PC-3 (cell line): ENCODE measurements around the gene FSIP1.

Experiments used
- CTCF ChIP-seq: fragments of 300-600 bp; sonication (generic); conservative IDR thresholded peaks from 2 replicates; pipeline ENCODE4 v1.5.1; 2017; ENCODE audit warnings: antibody characterized with exemption, low read depth, mild to moderate bottlenecking, low read length
- EZH2 ChIP-seq: fragments of 300-600 bp; sonication (generic); IDR thresholded peaks from one replicate; pipeline ENCODE4 v1.6.1; 2017; ENCODE audit warnings: antibody characterized with exemption, mild to moderate bottlenecking, low read length; ENCODE audit not compliant: unreplicated experiment

- TF ChIP-seq CTCF (peak; percentile 34; the same call in 1 of the 2 replicates), EZH2 (no peak)
Measured at GRCh38 chr15:39641191-39641889, 141.3 kb downstream of the FSIP1 start.
